Endothelial cell of umbilical vein (primary cell): Measurements from ENCODE around the gene ACR. TPM values are rescaled to one million over a fixed set of nuclear protein-coding genes. Genes with fewer than 3 reads are reported as not detected.

Source experiments
- BruUV-seq: library from RNA; stranded (reverse); fragments of 400-500 nt; replicated peaks from 2 replicates; lab custom pipeline; 2021; lab: Mats Ljungman, UMichigan
- CTCF ChIA-PET: fragments of 300-600, 350-600 bp; sonication (Branson Sonifier 250); formaldehyde crosslinking; loops from one replicate; lab custom pipeline; 2021; ENCODE audit warnings: antibody characterized with exemption, inconsistent platforms; lab: Charles Lee
- POLR2A ChIA-PET: fragments of 300-600, 350-600 bp; sonication (Branson Sonifier 250); formaldehyde crosslinking; loops from one replicate; lab custom pipeline; 2021; ENCODE audit warnings: antibody characterized with exemption, inconsistent platforms; lab: Charles Lee
- DNase-seq: peaks from one replicate; pipeline ENCODE4 v3.0.0-alpha.2; 2011; ENCODE audit warnings: low read depth, low spot score
- FAIRE-seq: peaks from 2 replicates; lab custom pipeline; 2011; peaks lifted over from hg19 to GRCh38; lab: Jason Lieb, UNC
- H2AFZ ChIP-seq: 2 replicates; pipeline ENCODE4 v1.6.0; 2012; ENCODE audit warnings: low read depth, low read length, control low read depth, inconsistent platforms
- H3K27ac ChIP-seq: 2 replicates; pipeline ENCODE4 v1.5.1; 2011; ENCODE audit warnings: low read depth, mild to moderate bottlenecking, control low read depth, low read length, moderate library complexity; ENCODE audit not compliant: insufficient read depth
- H3K27me3 ChIP-seq, 2 experiments: 2 replicates each; pipeline versions ENCODE4 v1.6.0 to v1.6.1; 2011; ENCODE audit warnings: low read length in 2 of 2, mixed read lengths in 1 of 2; ENCODE audit not compliant: control insufficient read depth in 2 of 2, insufficient read depth in 2 of 2
- H3K36me3 ChIP-seq, 2 experiments: 2 replicates in 1 of 2; 3 replicates in 1 of 2; pipeline ENCODE4 v1.5.1; 2011; ENCODE audit warnings: low read length in 2 of 2, mild to moderate bottlenecking in 1 of 2, moderate library complexity in 1 of 2; ENCODE audit not compliant: control insufficient read depth in 2 of 2, insufficient read depth in 2 of 2; ENCODE audit errors: extremely low read depth in 1 of 2
- H3K4me1 ChIP-seq: 3 replicates; pipeline ENCODE4 v1.5.1; 2011; ENCODE audit warnings: mild to moderate bottlenecking, low read length; ENCODE audit not compliant: control insufficient read depth, insufficient read depth; ENCODE audit errors: extremely low read depth
- H3K4me2 ChIP-seq: 2 replicates; pipeline ENCODE4 v1.6.1; 2011; ENCODE audit warnings: low read length, control low read depth, mixed read lengths; ENCODE audit not compliant: insufficient read depth
- H3K4me3 ChIP-seq, 3 experiments: fragments of 200-600 bp in 1 of 3; sonication (generic), shearing (Covaris generic) in 1 of 3; replicated peaks in 1 of 3; 2 replicates each; pipeline ENCODE4 v1.5.1; 2011 to 2016; ENCODE audit warnings: control low read depth in 3 of 3, low read length in 3 of 3, mild to moderate bottlenecking in 2 of 3, inconsistent platforms in 1 of 3, low read depth in 1 of 3, moderate library complexity in 1 of 3; ENCODE audit not compliant: insufficient read depth in 1 of 3
- H3K79me2 ChIP-seq: 2 replicates; pipeline ENCODE4 v1.6.0; 2012; ENCODE audit warnings: low read length, inconsistent platforms; ENCODE audit not compliant: control insufficient read depth, insufficient read depth
- H3K9ac ChIP-seq: replicated peaks from 2 replicates; pipeline ENCODE3; 2011; ENCODE audit warnings: low read length, control low read depth; ENCODE audit not compliant: insufficient read depth; ENCODE audit errors: extremely low read depth
- H3K9me1 ChIP-seq: replicated peaks from 3 replicates; pipeline ENCODE4 v1.6.0; 2011; ENCODE audit warnings: mild to moderate bottlenecking, low read length; ENCODE audit not compliant: control insufficient read depth, insufficient read depth; ENCODE audit errors: extremely low read depth
- H3K9me3 ChIP-seq: replicated peaks from 2 replicates; pipeline ENCODE4 v1.5.1; 2012; ENCODE audit warnings: low read length, inconsistent platforms; ENCODE audit not compliant: control insufficient read depth, insufficient read depth
- H4K20me1 ChIP-seq: replicated peaks from 2 replicates; pipeline ENCODE3; 2011; ENCODE audit warnings: mild to moderate bottlenecking, low read length; ENCODE audit not compliant: control insufficient read depth, insufficient read depth; ENCODE audit errors: extremely low read depth
- CTCF ChIP-seq, 2 donors: IDR thresholded peaks; 1 replicate in 1 of 2; 2 replicates in 1 of 2; pipeline ENCODE4 v1.5.1; 2011; ENCODE audit warnings: low read length in 2 of 2, mild to moderate bottlenecking in 2 of 2, moderate library complexity in 2 of 2, control low read depth in 1 of 2, inconsistent platforms in 1 of 2, low read depth in 1 of 2; ENCODE audit not compliant: insufficient read depth in 1 of 2; ENCODE audit errors: extremely low read depth in 1 of 2
- EZH2 ChIP-seq: IDR thresholded peaks from 2 replicates; pipeline ENCODE4 v1.6.1; 2012; ENCODE audit warnings: borderline replicate concordance, low read depth, mild to moderate bottlenecking, moderate library complexity, low read length, inconsistent platforms; ENCODE audit not compliant: severe bottlenecking
- FOS ChIP-seq: IDR thresholded peaks from 2 replicates; pipeline ENCODE4 v1.6.1; 2011; ENCODE audit warnings: mild to moderate bottlenecking, low read length, moderate library complexity, borderline replicate concordance; ENCODE audit not compliant: insufficient read depth
- GATA2 ChIP-seq: IDR thresholded peaks from 2 replicates; pipeline ENCODE4 v1.7.0; 2011; ENCODE audit warnings: low read depth, mild to moderate bottlenecking, moderate library complexity, mixed read lengths, low read length; ENCODE audit not compliant: insufficient read length, insufficient read depth
- JUN ChIP-seq: IDR thresholded peaks from 2 replicates; pipeline ENCODE4 v1.6.1; 2011; ENCODE audit warnings: borderline replicate concordance, low read depth; ENCODE audit not compliant: insufficient read length, insufficient read depth
- MAX ChIP-seq: IDR thresholded peaks from 2 replicates; pipeline ENCODE4 v1.6.1; 2011; ENCODE audit not compliant: insufficient read depth, insufficient read length
- MYC ChIP-seq: IDR thresholded peaks from one replicate; pipeline ENCODE4 v1.6.1; 2011; ENCODE audit warnings: mild to moderate bottlenecking, low read depth, low read length
- POLR2A ChIP-seq: IDR thresholded peaks from 2 replicates; pipeline ENCODE4 v1.6.1; 2012; ENCODE audit warnings: low read depth, mild to moderate bottlenecking, control low read depth, low read length
- POLR2AphosphoS5 ChIP-seq: IDR thresholded peaks from 2 replicates; pipeline ENCODE4 v1.6.1; 2012; ENCODE audit warnings: low read depth, mild to moderate bottlenecking, control low read depth, low read length, moderate library complexity; ENCODE audit not compliant: insufficient read depth
- dilution Hi-C: fragments of 300-500 bp; cut with MboI; formaldehyde crosslinking; loops from one replicate; pipeline ENCODE4 v1.15.0; 2019; ENCODE audit warnings: low sequenced_read_pairs; ENCODE audit not compliant: extremely low pct_ligation_motif_present
- intact Hi-C: fragments of 100-400 bp; cut with micrococcal nuclease; formaldehyde crosslinking; loops from one replicate; pipeline ENCODE4 v1.10.0; 2022
- polyA plus RNA-seq, 4 experiments: library from polyadenylated mRNA; depleted of rRNA in 3 of 4; stranded (reverse) in 3 of 4; unstranded in 1 of 4; fragments of >200 nt; gene quantifications; 2 replicates each; pipeline versions ENCODE4 v1.2.1 to v1.2.3, GENCODE V29; 2011 to 2012; ENCODE audit warnings: missing spikeins in 1 of 4
- total RNA-seq: library from RNA; stranded (reverse); gene quantifications from 2 replicates; pipeline ENCODE4 v1.2.3, GENCODE V29; 2021

ACR gene
- total and polyA plus RNA-seq, 2 donors (not counting 3 experiments of a cell fraction or from before 2014, with no cell fraction given) = 0.91 to 4.1 TPM

GRCh38 chr22:50701428-50702154 lies 36.4 kb upstream of the ACR start:
- H2AFZ ChIP-seq = no peak overlapping the region
- CTCF ChIA-PET = interaction anchor here (1.0 to 2.1 kb wide), 2 partner anchors 75 to 126 kb away, joined by 3 to 4 read pairs; no protein-coding TSS in a partner anchor

More at GRCh38 chr22:50701428-50702154, 36.4 kb upstream of the ACR start:
- Histone ChIP-seq H3K4me3 (no peak overlapping the region), H3K9ac (no peak overlapping the region), H3K4me1 (peaks cover 8% of the 10 kb centered on the region), H3K79me2 (peaks cover 79% of the 10 kb centered on the region), H3K27me3 (no peaks in the 10 kb centered on the region), H3K4me2 (no peak overlapping the region), H3K9me3 (no peaks in the 10 kb centered on the region), H4K20me1 (no peaks in the 10 kb centered on the region), H3K27ac (no peak overlapping the region), H3K36me3 (peaks cover 43 to 82% of the 10 kb centered on the region in 2 experiments), H3K9me1 (no peaks in the 10 kb centered on the region)
- no TSS peak for BruUV-seq
- dilution Hi-C loops (no loop called here), intact Hi-C loops (no loop called here)
- FAIRE-seq (no peak), DNase-seq (no peak)
- TF ChIP-seq MYC (no peak), GATA2 (no peak), CTCF (IDR thresholded peaks at IDR 0.05; ENCODE audit: extremely low read depth in 1 of 2, insufficient read depth in 1 of 2, low read depth in 1 of 2, low read length in 2 of 2) (no peak), POLR2A (no peak), MAX (no peak), FOS (no peak), JUN (no peak), EZH2 (no peak), POLR2AphosphoS5 (no peak)
- POLR2A ChIA-PET = interaction anchor here (0.8 kb wide), 1 partner anchor 29 kb away, joined by 3 read pairs; the partner anchor contains the start of gene SHANK3
